A549 (cell line): ENCODE results near the gene ENTPD2. TPM values are rescaled to one million over a fixed set of nuclear protein-coding genes. Genes with fewer than 3 reads are reported as not detected.

Experiments used
- ATAC-seq, 2 experiments: fragments of 200-7000 bp in 1 of 2; fragments of >200 bp in 1 of 2; cut with Nextera tagmentation in 1 of 2; cut with Tn5 transposase in 1 of 2; 3 replicates each; pipeline versions ENCODE4 v1.8.0 to v1.9.1; 2018 to 2020; ENCODE audit warnings: mild to moderate bottlenecking in 1 of 2, moderate library complexity in 1 of 2
- CTCF ChIA-PET: fragments of 300-600 bp; sonication (Branson Sonifier 250); formaldehyde crosslinking; extraction: SDS; loops from one replicate; lab custom pipeline; 2021; ENCODE audit warnings: antibody characterized with exemption, inconsistent platforms; lab: Yijun Ruan, JAX
- POLR2A ChIA-PET: fragments of 350-600 bp; formaldehyde crosslinking; extraction: SDS; loops from one replicate; lab custom pipeline; 2021; ENCODE audit warnings: antibody characterized with exemption, inconsistent platforms; lab: Yijun Ruan, JAX
- DNase-seq, 2 experiments: peaks; one replicate each; pipeline versions ENCODE4 v3.0.0 to v3.0.0-alpha.2; 2011 to 2016; ENCODE audit warnings: low read depth in 1 of 2, low spot score in 1 of 2
- FAIRE-seq: peaks from 2 replicates; lab custom pipeline; 2011; peaks lifted over from hg19 to GRCh38; lab: Jason Lieb, UNC
- H3K27ac ChIP-seq, 2 experiments: fragments of >200 bp; sonication (Bioruptor Twin); formaldehyde crosslinking; 3 replicates each; pipeline ENCODE4 v1.5.1; 2016 to 2017
- H3K4me1 ChIP-seq: fragments of >200 bp; sonication (Bioruptor Twin); formaldehyde crosslinking; 3 replicates; pipeline ENCODE4 v1.6.1; 2016
- H3K4me2 ChIP-seq: fragments of >200 bp; sonication (Bioruptor Twin); formaldehyde crosslinking; 3 replicates; pipeline ENCODE4 v1.6.1; 2016
- H3K4me3 ChIP-seq: fragments of >200 bp; sonication (Bioruptor Twin); formaldehyde crosslinking; 3 replicates; pipeline ENCODE4 v1.5.1; 2016
- H3K9me3 ChIP-seq: fragments of >200 bp; sonication (Bioruptor Twin); formaldehyde crosslinking; 3 replicates; pipeline ENCODE4 v1.6.1; 2016
- BCL3 ChIP-seq: fragments of >200 bp; sonication (Bioruptor Twin); formaldehyde crosslinking; IDR thresholded peaks from 3 replicates; pipeline ENCODE4 v1.6.1; 2016
- CHD4 ChIP-seq: fragments of 200-600 bp; sonication (generic); IDR thresholded peaks from 2 replicates; pipeline ENCODE4 v1.6.1; 2016; ENCODE audit warnings: antibody characterized with exemption, mild to moderate bottlenecking, borderline replicate concordance
- CTCF ChIP-seq: fragments of >200 bp; sonication (Bioruptor Twin); formaldehyde crosslinking; IDR thresholded peaks from 3 replicates; pipeline ENCODE4 v1.5.1; 2016
- EHF ChIP-seq: fragments of 250-450 bp; sonication (Bioruptor Pico); IDR thresholded peaks from 2 replicates; pipeline ENCODE4 v1.5.0; 2020; ENCODE audit warnings: mild to moderate bottlenecking
- ESRRA ChIP-seq: fragments of 150-350 bp; IDR thresholded peaks from 2 replicates; pipeline ENCODE4 v1.6.1; 2014; ENCODE audit warnings: mild to moderate bottlenecking, low read length, borderline replicate concordance
- FOSL2 ChIP-seq, 2 experiments: fragments of 450-650 bp in 1 of 2; fragments of >200 bp in 1 of 2; sonication (Bioruptor Twin) in 1 of 2; formaldehyde crosslinking; IDR thresholded peaks; 2 replicates each; pipeline versions ENCODE4 v1.5.0 to v1.6.1; 2016 to 2020; ENCODE audit warnings: mild to moderate bottlenecking in 1 of 2, moderate library complexity in 1 of 2
- FOXS1 ChIP-seq: fragments of 250-450 bp; sonication (Bioruptor Pico); IDR thresholded peaks from 2 replicates; pipeline ENCODE4 v1.5.0; 2020; ENCODE audit warnings: mild to moderate bottlenecking, moderate library complexity
- GATA3 ChIP-seq: IDR thresholded peaks from 2 replicates; pipeline ENCODE4 v1.6.1; 2012; ENCODE audit warnings: borderline replicate concordance
- HES2 ChIP-seq: fragments of >200 bp; sonication (Bioruptor Twin); formaldehyde crosslinking; IDR thresholded peaks from 2 replicates; pipeline ENCODE4 v1.6.1; 2016
- HMGXB4 ChIP-seq: fragments of 250-450 bp; sonication (Bioruptor Pico); IDR thresholded peaks from 2 replicates; pipeline ENCODE4 v1.5.0; 2021; ENCODE audit warnings: mild to moderate bottlenecking, moderate library complexity, borderline replicate concordance
- JUN ChIP-seq, 2 experiments: fragments of >200 bp; sonication (Bioruptor Twin); formaldehyde crosslinking; IDR thresholded peaks; 2 replicates in 1 of 2; 3 replicates in 1 of 2; pipeline ENCODE4 v1.6.1; 2016 to 2017
- JUNB ChIP-seq: fragments of >200 bp; sonication (Bioruptor Twin); formaldehyde crosslinking; IDR thresholded peaks from 2 replicates; pipeline ENCODE4 v1.6.1; 2016
- MAFK ChIP-seq: fragments of 450-650 bp; IDR thresholded peaks from 2 replicates; pipeline ENCODE4 v1.6.1; 2014; ENCODE audit not compliant: partially characterized antibody
- MYC ChIP-seq: IDR thresholded peaks from 2 replicates; pipeline ENCODE4 v1.6.1; 2012; ENCODE audit warnings: mild to moderate bottlenecking, inconsistent platforms, low read length, improper control_type of control experiment, borderline replicate concordance
- NFE2L2 ChIP-seq: fragments of 150-350 bp; conservative IDR thresholded peaks from 2 replicates; pipeline ENCODE4 v1.6.1; 2014; ENCODE audit warnings: low read length
- NPAS2 ChIP-seq: fragments of 250-450 bp; sonication (Bioruptor Pico); IDR thresholded peaks from 2 replicates; pipeline ENCODE4 v1.8.0; 2022; ENCODE audit warnings: mild to moderate bottlenecking, moderate library complexity, borderline replicate concordance
- NR3C1 ChIP-seq: fragments of >200 bp; sonication (Bioruptor Twin); formaldehyde crosslinking; IDR thresholded peaks from 3 replicates; pipeline ENCODE4 v1.6.1; 2017
- PBX3 ChIP-seq: IDR thresholded peaks from 2 replicates; pipeline ENCODE4 v1.6.1; 2012
- RAD21 ChIP-seq, 2 experiments: fragments of >200 bp in 1 of 2; sonication (Bioruptor Twin) in 1 of 2; formaldehyde crosslinking in 1 of 2; IDR thresholded peaks in 1 of 2; conservative IDR thresholded peaks in 1 of 2; 2 replicates in 1 of 2; 3 replicates in 1 of 2; pipeline ENCODE4 v1.6.1; 2012 to 2018; ENCODE audit warnings: inconsistent platforms in 1 of 2
- SMC3 ChIP-seq: fragments of >200 bp; sonication (Bioruptor Twin); formaldehyde crosslinking; IDR thresholded peaks from 3 replicates; pipeline ENCODE4 v1.6.1; 2018; ENCODE audit warnings: inconsistent platforms
- TFCP2L1 ChIP-seq: fragments of 250-450 bp; sonication (Bioruptor Pico); IDR thresholded peaks from 2 replicates; pipeline ENCODE4 v1.5.0; 2021; ENCODE audit warnings: mild to moderate bottlenecking
- TP53 ChIP-seq: fragments of 250-450 bp; sonication (Bioruptor Pico); IDR thresholded peaks from 2 replicates; pipeline ENCODE4 v1.5.0; 2021; ENCODE audit warnings: mild to moderate bottlenecking, moderate library complexity
- ZC3H11A ChIP-seq: fragments of 450-650 bp; IDR thresholded peaks from 2 replicates; pipeline ENCODE4 v1.6.1; 2014; ENCODE audit warnings: antibody characterized with exemption, mild to moderate bottlenecking
- ZFP36 ChIP-seq: fragments of 450-650 bp; IDR thresholded peaks from 2 replicates; pipeline ENCODE4 v1.6.1; 2014; ENCODE audit warnings: borderline replicate concordance; ENCODE audit not compliant: partially characterized antibody
- WGBS: methylation state at CpG from one replicate; pipeline ENCODE4 v1.1.6; 2017; ENCODE audit errors: missing lambda C conversion rate; 5-methylcytosine and 5-hydroxymethylcytosine counted together
- polyA plus RNA-seq, 4 experiments: library from polyadenylated mRNA; depleted of rRNA in 3 of 4; stranded (reverse); fragments of >200 nt; fragmentation: RNase III in 1 of 4; extraction: RNeasy Plus Mini Kit Qiagen cat#74134 plus additional on column Dnase treatment in 1 of 4; gene quantifications; 2 replicates in 3 of 4; 3 replicates in 1 of 4; pipeline ENCODE4 v1.2.3, GENCODE V29; 2011 to 2017

ENTPD2 gene
- polyA plus RNA-seq, 2 of the 4 experiments (the other 2 are of a cell fraction) = 0.75 to 1.2 TPM

- TF ChIP-seq JUN (IDR thresholded peaks at IDR 0.05) (no peak), CHD4 (no peak), TFCP2L1 (CRISPR knock-in tag) (no peak), GATA3 (no peak)
- TF ChIP-seq, all 56 proteins: peak for 0
These were observed 51.2 kb downstream of the ENTPD2 start (continued) for GRCh38 chr9:137002646-137003041.

GRCh38 chr9:137001857-137002645 lies 51.8 kb downstream of the ENTPD2 start:
- POLR2A ChIA-PET = interaction anchor here (0.6 to 1.5 kb wide), 3 partner anchors 10 to 11 kb away, joined by 3 to 5 read pairs (median 5); partner anchors contain the start of gene PAXX
- Histone ChIP-seq H3K4me3 (no peak overlapping the region), H3K27ac (no peak overlapping the region), H3K4me2 (no peak overlapping the region), H3K9me3 (no peaks in the 10 kb centered on the region), H3K4me1 (peaks cover 25% of the 10 kb centered on the region)
- no peak for FAIRE-seq
- no peak for TF ChIP-seq HES2
- no peak for TF ChIP-seq PBX3
- no peak for TF ChIP-seq SMC3
- no peak for TF ChIP-seq MYC
- no peak for DNase-seq
- CTCF ChIA-PET = interaction anchor here (0.7 to 6.1 kb wide), 8 partner anchors 8 to 421 kb away, joined by 3 to 37 read pairs (median 7); partner anchors contain the start of genes ABCA2 and EXD3
- no peak for ATAC-seq
- 70% methylated on average over 20 of the region's 20 CpGs for WGBS

- Histone ChIP-seq H3K4me3 (no peak overlapping the region), H3K4me2 (peak overlapping the region; percentile 25; the same call in 1 of the 3 replicates), H3K4me1 (peaks cover 41% of the 10 kb centered on the region), H3K9me3 (no peaks in the 10 kb centered on the region), H3K27ac (peak overlapping the region in 1 of 2 experiments; percentile 22; a peak in 1 of 6 replicates)
- ChIA-PET CTCF (interaction anchor here (0.7 to 2.5 kb wide), 7 partner anchors 27 to 158 kb away, joined by 3 to 11 read pairs (median 5); partner anchors contain the start of gene AJM1), POLR2A (interaction anchor here (1.0 kb wide), 1 partner anchor 9 kb away, joined by 5 read pairs; no protein-coding TSS in a partner anchor)
- no peak for FAIRE-seq
- no peak for DNase-seq
- WGBS = 75% methylated on average over 9 of the region's 10 CpGs
- no peak for TF ChIP-seq TP53 (CRISPR knock-in tag)
- no peak for TF ChIP-seq ESRRA
- no peak for TF ChIP-seq NR3C1
- no peak for TF ChIP-seq EHF (CRISPR knock-in tag)
- TF ChIP-seq NFE2L2 = no peak
- no peak for TF ChIP-seq FOXS1 (CRISPR knock-in tag)
- TF ChIP-seq MYC = no peak
- TF ChIP-seq MAFK = no peak
- TF ChIP-seq PBX3 = no peak
- no peak for TF ChIP-seq SMC3
- TF ChIP-seq JUNB = no peak
- TF ChIP-seq ZFP36 = no peak
- TF ChIP-seq FOSL2 (IDR thresholded peaks at IDR 0.05) = no peak
- no peak for TF ChIP-seq FOSL2 (CRISPR knock-in tag; IDR thresholded peaks at IDR 0.05)
- TF ChIP-seq ZC3H11A = no peak
- TF ChIP-seq BCL3 = no peak
- no peak for TF ChIP-seq NPAS2 (CRISPR knock-in tag)
- no peak for TF ChIP-seq HMGXB4 (CRISPR knock-in tag)
- TF ChIP-seq RAD21 (conservative IDR thresholded peaks at IDR 0.05 in 1 of 2, IDR thresholded peaks at IDR 0.05 in 1 of 2) = no peak
- no peak for TF ChIP-seq CTCF
- no peak for ATAC-seq
These were observed 53.5 kb downstream of the ENTPD2 start for GRCh38 chr9:137000177-137000930.
